GM19395 (cell line): ENCODE results near the gene PTPRG.
"Not testable (repeated sequence)": the region's sequence is repeated elsewhere in the genome, so short reads cannot be mapped to it uniquely, and the experiment has no call there.

ENCODE experiments used
- ATAC-seq: cut with Tn5 transposase; IDR thresholded peaks from one replicate; pipeline ENCODE4 v1.9.1; 2021; ENCODE audit warnings: mild to moderate bottlenecking, moderate library complexity; ENCODE audit not compliant: unreplicated experiment

The PTPRG gene

DNA sequence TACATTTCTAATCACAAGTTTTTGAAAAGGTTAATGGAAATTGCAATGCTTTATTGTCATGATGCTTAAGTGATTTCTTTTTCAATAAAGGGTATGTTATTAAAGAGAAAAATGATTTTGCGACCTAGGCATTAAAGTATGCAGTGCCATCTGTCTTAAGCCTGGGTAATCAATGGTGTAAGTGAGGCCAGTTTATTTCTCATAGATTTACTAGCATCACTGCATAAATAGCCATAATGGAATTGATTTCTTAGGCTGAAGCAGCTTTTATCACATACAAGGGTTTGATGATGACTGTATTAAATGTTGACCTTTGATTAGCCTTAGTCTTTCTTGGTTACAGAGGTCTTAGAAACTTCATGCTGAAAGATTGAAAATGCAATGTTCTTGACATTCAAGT lies 464.5 kb downstream of the PTPRG start:
- ATAC-seq = no peak

DNA sequence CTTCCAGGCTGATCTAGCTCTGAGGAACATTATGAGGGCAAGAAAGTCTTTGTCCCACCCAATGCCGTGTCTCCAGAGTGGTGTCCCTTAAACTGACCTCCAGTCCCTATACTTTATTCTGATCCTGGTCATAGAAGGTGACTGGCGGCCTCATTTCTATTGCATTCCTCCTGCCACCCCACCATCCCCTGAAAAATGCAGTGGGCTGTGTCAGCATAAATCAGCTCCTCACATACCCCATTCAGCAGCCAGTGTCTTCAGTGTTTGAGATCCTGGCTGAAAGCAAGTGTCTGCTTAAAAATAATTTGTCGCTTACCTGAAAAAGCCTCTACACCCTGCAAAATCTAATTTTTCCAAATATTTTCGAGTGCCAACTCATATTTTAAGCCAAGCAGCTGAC lies 465.9 kb downstream of the PTPRG start:
- no peak for ATAC-seq

DNA sequence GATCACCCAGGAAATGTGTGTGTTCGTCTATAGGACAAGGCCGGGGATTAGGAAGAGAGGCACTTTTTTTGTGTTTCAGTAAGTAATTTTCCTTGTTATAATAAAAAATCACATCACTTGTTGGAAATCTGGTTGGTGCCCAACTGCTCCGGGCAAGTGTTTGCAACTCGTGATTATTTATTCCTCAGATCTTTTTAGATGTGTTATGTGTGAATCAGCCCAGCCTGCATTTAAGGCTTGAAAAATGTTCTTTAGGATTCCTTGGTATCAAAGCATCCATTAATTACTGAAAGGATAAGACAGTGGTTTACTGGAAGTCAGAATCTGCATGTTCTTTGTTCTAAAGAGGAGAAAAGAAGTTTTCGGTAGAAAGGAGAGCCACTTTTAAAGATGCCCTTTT lies 466.4 kb downstream of the PTPRG start:
- ATAC-seq = no peak

DNA sequence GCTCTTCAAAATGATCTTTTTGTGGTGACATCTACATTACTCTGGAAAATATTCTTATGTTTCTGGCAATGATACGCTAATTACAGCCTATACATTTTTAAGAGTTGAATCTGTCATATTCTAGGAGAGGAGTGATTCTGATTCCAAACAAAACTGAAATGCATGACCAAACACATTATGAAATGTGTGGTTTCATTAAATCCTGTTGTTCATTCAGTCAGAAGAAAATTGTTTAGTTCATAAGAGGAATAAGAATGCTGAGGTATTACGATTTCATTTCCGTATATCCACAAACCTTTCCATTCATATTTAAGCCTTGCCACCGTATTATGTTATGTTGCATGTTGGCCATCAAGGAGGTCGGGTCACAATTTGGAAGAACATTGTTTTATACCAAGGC lies 466.9 kb downstream of the PTPRG start:
- no peak for ATAC-seq

DNA sequence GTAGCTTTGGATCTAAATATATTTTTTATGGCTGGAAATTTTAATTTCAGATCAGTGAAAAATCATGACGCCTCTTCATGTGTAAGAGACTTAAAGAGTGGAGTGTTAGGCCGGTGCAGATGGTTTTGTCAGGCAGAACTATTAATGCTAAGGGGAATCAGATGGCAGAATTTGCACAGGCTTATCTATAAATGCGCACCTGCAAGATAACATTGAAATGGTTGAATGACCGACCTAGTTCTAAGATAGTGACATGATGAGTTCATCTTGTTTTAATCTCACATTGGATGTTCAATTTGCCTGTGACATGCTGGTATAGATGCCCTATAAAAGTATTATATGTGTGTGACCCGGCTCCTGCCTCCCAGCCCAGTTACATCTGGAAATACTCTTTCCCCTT lies 471.4 kb downstream of the PTPRG start:
- ATAC-seq = no peak

DNA sequence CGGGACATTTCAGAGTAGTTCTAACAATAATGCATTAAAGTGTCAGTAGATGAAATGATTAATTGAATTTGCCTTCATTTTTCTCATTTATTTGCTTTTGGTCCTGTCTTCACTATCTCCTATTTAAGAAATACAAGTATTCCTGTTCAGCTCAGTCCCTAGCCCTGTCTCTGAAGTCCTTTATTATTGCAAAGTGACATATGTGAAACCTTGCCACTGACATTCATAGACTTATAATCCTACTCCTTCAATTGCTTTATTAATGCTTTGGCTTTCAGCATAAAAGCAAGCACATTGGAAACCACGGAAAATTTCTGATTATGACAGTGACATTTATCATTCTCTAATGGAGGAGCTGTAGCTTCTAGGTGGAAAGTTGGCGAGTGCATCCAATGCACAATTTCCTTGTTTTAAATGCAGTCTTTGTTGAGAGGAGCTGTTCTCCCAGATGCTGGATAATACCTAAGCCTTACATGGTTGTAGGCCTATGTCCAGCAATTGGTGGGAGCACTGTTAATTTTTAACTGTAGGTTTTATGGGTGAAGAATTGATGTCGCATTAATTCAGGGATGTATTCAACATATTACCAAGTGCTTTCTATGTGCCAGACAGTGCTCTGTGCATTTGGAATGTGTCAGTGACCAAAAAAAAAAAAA lies 474.2 kb downstream of the PTPRG start:
- no peak for ATAC-seq

DNA sequence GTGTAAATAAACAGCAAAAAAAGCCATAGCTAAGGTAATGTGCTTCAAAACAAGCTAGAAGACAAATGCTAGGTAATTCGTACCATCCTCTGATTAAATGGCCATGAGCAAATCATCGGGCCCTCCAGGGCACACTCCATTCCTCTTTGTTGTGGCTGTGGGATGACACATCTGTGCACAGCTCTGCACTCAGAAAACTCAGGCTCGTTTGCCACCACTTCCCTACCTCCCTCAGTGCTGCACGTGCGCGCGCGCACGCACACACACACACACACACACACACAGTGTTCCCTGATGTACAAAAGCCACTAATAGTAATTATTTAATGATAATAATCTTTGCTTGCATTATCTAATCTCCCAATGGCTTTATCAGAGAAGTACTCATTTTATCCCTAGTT lies 475.4 kb downstream of the PTPRG start:
- ATAC-seq = no peak

DNA sequence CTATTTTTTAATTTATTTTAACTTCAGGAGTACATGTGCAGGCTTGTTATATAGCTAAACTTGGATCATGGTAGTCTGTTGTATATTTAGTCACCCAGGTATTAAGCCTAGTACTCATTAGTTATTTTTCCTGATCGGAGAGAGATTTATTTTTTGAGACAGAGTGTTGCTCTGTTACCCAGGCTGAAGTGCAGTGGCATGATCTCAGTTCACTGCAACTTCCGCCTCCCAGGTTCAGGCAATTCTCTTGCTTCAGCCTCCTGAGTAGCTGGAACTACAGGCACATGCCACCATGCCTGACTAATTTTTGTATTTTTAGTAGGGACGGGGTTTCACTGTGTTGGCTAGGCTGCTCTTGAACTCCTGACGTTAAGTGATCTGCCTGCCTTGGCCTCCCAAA lies 477.4 kb downstream of the PTPRG start:
- not testable (repeated sequence) for ATAC-seq

DNA sequence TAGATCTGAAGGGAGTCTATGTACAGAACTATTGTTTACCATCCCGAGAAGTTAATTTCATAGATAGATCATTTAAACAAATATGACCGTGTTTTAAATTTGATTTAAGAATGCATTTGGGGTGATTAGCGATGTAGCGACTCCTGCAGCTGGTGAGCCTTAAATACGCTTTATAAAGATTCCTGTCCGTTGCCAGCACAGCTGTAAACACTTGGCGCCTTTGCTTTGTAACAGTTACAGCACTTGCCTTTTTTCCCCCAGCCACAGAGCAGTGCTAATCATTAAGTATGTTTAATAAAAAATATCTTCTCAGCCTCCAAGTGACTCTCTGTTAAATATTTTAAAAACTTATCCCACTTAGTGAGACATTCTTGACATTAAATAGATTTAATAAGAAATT lies 478.2 kb downstream of the PTPRG start:
- ATAC-seq = no peak

DNA sequence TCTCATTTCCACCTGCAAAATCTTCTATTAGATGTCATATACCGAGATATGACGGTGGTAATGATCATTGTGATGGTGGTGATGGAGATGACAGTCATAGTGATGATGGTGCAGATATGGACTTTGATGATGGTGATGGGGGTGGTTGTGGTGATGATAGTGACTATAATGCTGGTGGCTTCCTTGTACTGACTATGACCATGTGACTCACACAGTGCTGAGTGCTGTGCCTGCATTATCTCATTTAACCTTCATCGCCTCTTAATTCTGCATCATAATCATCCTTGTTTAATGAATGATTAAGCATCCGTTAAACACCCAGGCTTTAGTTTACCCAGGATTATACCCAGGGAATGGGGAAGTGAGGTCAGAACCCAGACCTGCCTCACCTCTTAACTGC lies 480.3 kb downstream of the PTPRG start:
- no peak for ATAC-seq

DNA sequence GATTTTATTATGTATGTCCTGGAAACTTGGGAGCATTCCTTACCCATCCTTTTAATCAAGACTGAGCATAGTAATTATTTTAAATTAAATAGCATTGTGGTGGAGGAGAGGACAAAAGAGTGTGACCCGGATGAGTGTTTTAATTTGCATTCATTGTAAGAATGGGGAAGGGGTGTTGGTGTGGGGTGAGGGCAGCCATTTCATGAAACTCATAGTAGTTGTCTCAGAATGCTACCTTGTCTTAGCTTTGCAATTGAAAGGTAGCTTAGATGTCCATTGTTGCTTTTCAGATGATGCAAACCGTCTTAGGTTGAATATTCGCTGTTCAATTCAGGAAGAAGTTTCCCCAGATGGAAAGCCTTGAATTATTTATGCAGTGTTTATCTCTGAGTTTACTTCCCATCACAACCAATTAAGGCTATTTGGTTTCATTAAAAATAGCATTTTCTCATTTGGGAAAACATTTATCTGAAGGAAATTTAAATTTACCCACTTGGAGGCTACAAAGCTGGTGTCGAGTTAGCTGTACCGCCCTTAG lies 483.6 kb downstream of the PTPRG start:
- ATAC-seq = no peak

DNA sequence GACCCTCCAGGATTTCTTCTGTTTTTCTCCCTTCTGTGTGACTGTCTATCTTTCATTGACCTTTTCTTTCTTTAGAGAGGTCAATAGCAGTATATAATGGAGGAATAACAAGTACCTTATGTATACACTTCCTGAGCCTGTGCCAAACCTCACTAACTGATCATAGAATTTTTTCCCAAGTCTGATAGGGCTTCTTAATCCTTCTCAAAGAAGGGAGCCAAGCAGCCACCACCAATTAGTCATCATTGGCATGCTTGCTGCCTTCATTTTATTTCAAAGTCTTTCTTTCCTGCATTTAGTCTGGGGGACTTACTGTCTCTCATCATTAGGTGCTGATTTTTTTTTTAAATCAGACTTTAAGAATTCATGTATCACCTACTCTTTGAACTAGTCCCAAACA lies 485.0 kb downstream of the PTPRG start:
- ATAC-seq = no peak

DNA sequence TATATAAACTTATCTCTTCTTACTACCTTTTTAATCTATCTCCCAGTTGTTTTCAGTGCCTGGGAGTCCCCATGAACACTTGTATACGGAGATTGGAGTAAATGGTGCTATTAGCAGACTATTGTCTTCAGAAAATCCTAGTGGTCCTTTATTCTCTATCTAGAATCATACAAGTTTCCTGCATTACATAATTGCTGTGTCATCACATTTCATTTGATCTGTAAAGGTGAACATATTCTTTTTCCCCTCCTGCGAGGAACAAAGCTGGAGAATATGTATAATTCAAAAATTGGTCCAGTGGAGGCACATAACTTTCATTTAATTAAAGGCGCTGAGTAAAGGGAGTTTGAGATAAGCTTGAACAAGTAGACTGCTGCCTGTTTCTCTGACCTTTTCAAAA lies 487.2 kb downstream of the PTPRG start:
- no peak for ATAC-seq

DNA sequence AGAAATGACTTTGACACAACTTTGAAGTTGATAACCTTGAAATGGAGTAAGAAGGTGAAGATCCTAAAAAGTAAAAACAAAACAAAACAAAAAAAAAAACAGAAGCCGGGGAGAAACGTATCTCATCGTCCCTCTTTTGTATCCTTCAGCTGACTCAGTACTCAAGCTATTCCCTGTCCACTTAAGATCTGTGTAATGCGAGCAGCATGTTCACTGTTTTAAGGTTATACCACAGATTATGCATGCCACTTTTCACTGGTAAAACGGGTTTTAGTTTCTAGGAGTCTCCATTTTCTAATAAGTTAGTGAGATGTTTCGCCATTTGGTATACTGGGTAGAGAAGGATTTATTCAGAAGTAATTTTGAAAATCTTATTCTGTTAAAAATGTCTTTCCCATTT lies 487.7 kb downstream of the PTPRG start:
- ATAC-seq = no peak

DNA sequence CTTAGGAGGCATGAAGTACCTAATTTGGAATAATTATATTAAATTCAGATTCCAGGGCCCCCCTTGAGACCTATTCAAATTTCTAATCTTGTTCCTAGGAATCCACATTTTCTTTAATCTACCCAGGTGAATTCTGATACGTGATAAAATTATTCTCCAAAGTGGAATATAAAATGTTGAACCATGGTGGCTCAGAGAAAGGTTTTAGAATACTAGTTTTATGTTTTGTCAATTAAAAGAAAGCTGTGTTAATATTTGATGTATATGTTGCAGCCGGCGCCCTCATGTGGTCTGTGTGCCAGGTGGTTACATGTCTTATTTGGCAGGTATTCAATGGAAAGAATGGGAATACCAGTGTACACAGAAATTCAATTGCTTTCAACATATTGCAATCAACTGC lies 490.1 kb downstream of the PTPRG start:
- no peak for ATAC-seq

DNA sequence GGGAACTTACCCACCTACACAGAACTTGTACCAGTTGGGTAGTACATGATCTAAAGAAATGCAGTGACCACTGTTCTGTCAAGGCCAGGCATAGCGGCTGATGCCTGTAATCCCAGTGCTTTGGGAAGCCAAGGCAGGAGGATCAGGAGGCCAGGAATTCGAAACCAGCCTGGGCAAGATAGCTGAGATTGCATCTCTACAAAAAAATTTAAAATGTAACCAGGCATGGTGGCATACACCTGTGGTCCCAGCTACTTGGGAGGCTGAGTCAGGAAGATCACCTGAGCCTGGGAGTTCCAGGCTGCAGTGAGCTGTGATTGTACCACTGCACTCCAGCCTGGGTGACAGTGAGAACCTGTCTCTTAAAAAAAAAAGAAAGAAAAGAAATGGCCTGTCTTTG lies 491.0 kb downstream of the PTPRG start:
- no peak for ATAC-seq

DNA sequence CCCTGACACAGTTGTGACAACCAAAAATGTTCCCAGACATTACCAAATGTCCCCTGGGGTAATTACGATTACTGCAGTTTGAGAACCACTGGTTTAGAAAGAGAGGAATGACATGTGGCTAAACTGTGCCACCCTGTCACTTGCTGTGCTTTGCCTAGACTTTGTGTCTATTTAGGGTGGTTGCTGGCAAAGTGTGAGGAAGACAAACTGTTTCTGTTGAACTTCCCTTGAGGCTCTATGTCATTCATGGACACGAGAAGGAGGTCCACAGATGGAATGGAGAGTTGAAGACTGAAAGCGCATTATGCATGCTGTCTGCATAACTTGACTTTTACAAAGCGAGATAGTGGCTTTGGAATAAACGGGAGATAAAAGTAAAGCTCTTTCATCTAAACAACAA lies 495.3 kb downstream of the PTPRG start:
- no peak for ATAC-seq

DNA sequence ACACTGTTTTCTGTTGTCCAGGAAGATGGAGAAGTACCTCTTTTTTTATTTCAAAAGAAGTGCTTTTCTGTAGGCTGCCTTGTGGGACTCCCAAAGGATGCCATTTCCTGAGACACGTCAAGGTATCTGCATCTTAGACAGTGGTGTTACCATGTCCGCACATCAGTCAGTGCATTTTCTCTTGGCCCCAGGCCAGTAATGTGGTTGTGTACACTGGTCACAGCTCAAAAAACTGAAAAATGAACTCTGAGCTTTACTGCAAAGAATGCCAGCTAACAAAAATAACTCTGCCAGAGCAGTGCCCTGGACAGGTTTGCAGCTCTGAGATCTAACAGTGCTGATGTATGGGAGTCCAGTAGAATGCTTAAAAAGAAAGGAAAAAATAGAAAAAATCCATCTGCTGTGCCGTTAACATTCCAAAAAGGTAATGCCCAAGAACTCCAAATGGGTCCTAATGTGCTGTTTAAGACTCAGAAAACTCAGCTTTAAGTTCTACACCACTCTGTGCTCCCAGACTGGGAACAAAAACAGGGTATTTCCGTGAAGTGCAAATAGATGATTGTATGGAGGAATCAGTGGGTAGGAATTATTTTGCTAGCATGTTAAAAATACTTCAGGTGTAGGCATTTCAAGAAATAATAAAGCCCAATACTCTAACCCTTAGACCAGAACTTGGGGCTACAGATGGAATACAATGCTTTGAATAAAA lies 496.1 kb downstream of the PTPRG start:
- ATAC-seq = no peak

DNA sequence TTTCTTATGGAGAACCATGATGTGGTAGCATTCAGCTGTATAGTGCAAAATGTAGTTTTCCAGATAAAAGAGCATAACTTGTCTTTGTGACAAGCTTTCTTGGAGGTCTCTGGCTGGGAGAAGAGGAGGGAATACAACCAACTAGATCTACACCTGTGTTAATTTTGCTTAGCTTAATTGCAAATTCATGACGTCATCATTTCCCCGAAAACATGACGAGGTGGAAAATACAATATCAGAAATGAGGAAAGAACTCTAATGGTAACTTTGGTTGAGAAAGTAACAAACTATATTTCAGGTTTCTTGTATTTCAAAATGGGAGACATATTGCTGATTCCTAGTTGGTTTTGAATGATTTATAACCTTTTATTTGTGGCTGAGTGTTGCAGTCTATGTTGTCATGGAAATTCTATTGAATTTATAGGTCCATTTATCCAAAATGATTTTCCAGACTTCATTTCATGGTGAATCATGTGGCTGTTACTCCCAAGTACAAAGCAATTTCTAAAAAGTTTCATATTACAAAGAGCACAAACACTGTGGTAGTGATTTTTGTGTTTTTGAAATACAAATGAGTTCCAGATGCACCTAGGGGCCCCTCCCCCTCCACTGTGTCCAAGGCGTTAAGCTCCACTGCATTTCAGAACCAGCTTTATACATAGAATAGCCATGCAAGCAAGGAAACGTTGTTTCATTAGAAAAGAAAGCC lies 504.8 kb downstream of the PTPRG start:
- no peak for ATAC-seq

DNA sequence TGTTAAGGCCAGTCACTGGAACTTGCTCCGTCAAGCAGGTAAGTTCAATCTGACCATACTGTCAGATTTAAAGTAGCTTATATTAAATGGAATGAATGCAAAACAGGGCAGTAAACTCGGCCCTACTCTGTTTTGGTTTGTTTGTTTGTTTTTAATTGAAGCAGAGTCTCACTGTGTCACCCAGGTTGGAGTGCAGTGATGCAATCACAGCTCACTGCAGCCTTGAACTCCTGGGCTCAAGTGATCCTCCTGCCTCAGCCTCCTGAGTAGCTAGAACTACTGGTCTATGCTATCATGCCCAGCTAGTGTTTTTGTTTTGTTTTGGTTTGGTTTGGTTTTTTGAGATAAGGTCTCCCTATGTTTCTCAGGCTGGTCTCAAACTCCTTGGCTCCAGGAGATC lies 507.0 kb downstream of the PTPRG start:
- no peak for ATAC-seq

DNA sequence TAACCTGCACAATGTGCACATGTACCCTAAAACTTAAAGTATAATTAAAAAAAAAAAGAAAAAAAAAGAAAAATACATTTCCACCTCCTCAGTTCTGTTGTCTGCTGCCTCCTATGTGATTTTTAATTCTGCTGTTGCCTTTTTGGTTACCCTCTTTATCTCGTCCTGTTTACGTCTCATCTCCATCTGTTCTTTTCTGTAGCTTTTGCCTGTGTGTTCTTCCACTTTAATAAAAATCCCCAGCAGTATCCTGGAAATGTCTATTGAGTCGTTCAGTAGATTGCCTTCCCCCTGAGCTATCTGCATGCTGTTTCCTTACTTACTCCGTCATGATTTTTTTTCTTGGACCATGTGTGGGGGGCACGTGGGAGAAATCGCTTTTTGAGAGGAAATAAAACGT lies 509.5 kb downstream of the PTPRG start:
- ATAC-seq = no peak

DNA sequence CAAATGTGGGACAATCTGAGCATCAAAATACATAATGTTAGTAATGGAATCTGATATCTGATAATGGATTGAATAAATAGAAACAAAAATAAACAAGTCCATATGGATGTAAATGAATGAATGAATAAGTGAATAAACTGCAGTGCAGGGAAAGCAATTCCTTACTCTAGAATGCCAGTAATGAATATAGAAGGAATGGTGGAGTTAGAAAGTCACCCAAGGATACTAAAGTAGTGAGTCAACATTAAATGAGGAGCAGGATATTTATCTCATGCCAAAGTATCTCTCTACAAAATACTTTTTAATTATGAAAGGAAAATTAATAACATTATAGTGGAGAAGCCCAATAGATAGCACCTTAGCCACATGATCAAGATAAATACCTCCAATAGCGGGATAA lies 511.7 kb downstream of the PTPRG start:
- no peak for ATAC-seq
